ENCODE measurements around the gene VPS13C.

VPS13C gene, protein sequence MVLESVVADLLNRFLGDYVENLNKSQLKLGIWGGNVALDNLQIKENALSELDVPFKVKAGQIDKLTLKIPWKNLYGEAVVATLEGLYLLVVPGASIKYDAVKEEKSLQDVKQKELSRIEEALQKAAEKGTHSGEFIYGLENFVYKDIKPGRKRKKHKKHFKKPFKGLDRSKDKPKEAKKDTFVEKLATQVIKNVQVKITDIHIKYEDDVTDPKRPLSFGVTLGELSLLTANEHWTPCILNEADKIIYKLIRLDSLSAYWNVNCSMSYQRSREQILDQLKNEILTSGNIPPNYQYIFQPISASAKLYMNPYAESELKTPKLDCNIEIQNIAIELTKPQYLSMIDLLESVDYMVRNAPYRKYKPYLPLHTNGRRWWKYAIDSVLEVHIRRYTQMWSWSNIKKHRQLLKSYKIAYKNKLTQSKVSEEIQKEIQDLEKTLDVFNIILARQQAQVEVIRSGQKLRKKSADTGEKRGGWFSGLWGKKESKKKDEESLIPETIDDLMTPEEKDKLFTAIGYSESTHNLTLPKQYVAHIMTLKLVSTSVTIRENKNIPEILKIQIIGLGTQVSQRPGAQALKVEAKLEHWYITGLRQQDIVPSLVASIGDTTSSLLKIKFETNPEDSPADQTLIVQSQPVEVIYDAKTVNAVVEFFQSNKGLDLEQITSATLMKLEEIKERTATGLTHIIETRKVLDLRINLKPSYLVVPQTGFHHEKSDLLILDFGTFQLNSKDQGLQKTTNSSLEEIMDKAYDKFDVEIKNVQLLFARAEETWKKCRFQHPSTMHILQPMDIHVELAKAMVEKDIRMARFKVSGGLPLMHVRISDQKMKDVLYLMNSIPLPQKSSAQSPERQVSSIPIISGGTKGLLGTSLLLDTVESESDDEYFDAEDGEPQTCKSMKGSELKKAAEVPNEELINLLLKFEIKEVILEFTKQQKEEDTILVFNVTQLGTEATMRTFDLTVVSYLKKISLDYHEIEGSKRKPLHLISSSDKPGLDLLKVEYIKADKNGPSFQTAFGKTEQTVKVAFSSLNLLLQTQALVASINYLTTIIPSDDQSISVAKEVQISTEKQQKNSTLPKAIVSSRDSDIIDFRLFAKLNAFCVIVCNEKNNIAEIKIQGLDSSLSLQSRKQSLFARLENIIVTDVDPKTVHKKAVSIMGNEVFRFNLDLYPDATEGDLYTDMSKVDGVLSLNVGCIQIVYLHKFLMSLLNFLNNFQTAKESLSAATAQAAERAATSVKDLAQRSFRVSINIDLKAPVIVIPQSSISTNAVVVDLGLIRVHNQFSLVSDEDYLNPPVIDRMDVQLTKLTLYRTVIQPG (N-terminal part only)

DNA sequence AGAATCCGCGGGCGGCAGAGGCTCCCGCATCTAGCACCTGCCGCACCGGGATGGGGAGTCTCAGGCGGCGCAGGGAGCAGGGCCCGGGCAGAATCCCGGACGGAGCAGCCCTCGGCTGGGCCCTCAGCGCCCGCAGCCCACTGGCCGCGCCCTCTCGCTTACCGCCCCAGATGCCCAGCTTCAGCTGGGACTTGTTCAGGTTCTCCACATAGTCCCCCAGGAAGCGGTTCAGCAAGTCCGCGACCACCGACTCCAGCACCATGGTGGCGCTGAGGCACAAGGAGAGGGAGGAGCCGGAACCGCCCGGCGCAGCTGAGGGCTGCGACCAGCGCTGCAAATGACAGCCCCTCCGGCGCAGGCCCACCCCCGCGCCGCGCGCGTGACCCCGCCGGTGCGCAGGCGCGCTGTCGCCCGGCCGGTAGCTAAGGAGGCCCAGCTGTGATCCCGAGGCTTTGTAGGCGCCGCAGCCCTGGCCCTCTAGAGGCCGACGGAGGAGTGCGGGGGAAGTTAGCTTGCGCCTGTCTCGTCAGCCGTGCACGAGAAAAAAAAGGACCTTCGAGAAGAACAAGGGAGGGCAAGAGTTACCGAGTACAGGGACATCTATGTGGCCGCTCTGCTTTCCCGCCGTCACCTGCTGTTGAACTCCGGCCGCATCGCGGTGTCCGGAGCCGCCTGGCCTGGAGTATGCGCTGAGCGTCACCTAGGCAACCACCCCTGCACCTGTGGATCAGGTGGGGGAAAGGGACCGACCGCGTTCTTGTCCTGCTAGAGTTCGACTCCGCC is at the start of gene VPS13C:
Gene VPS13C (minus strand): TSS at position 335 of the 783 bp plus-strand sequence. CDS start 73 bp downstream, at position 262.
- peak; percentile 77 to 87 (median 80) for DNase-seq (ENCODE audit: low read depth in 2 of 3, low spot score in 1 of 3)

DNA sequence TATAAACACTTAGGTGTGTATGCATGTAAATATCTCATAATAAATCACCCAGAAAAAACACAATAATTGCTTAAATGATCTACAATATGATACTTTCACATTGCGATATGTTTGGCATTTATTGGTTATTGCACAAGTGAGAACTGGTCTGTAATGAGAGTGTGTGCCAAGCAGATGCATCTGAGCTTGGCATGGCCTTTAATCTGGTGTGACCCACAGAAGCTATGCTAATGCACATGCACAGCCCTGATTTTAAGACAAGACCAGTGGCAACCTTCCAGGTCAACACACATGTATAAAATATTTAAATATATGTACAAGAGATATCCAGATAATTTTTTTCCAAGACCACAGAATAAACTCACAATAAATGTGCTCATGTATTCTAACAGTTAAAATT is 49.2 kb upstream of the VPS13C start:
- no peak for DNase-seq (ENCODE audit: low read depth in 2 of 3, low spot score in 1 of 3)

DNA sequence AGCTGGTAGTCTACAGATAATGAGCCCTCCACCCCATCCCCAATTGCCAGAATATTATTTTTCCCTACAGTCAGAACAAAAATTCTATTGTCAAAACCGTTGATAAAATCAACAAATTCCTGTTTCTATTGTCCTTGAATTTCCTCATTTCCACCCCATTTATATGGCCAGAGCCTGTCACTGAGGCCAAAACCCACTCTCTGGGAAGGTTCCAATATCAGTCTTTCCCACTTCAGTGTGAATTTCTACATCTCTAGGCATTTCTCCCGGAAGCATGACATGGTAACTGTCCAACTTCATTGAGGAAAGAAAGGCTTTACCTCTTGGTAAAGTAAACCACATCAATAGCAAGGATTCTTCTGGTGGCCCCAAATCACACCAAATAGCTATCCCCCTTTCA is 48.2 kb upstream of the VPS13C start:
- DNase-seq (ENCODE audit: low read depth in 2 of 3, low spot score in 1 of 3), result no peak

DNA sequence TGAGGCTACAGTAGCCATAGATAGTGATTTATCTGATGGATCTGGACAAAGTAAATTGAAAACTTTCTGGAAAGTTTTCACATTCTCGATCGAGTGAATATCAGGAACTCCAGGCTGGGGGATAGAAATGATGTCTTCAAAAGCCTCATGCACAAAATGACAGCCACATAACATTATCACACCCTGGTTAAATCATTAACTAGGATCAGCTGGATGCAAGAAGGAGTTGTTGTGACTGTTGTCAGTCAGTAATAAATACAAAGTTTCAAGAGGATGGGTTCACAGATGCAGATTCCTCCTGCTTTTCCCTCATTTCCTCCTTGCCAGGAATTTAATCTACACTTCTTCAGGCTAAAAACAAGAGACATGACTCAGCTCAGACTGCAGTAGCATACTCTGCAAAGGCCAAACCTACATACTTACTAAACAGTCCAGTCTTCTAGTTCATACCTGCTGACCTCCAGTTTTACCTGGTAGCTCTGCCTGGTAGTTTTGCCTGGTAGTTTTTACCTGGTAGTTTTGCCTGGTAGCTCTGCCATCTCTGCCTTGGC is 47.4 kb upstream of the VPS13C start:
- DNase-seq (ENCODE audit: low read depth in 2 of 3, low spot score in 1 of 3), result no peak

DNA sequence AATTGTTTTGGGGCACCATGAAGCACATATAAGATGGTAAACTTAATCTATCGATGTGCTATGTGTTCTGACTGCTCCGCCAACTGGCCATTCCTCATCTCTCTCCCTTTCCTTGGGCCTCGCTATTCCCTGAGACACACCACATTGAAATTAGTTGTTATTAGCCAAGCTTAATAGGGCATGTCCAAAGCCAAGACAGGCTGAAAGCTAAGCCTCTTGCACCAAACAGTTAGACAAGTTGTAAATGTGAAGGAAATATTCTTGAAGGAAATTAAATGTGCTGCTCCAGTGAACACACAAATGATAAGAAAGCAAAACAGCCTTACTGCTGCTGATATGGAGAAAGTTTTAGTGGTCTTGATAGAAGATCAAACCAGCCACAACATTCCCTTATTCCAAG is 45.8 kb upstream of the VPS13C start:
- DNase-seq (ENCODE audit: low read depth in 2 of 3, low spot score in 1 of 3), result no peak

DNA sequence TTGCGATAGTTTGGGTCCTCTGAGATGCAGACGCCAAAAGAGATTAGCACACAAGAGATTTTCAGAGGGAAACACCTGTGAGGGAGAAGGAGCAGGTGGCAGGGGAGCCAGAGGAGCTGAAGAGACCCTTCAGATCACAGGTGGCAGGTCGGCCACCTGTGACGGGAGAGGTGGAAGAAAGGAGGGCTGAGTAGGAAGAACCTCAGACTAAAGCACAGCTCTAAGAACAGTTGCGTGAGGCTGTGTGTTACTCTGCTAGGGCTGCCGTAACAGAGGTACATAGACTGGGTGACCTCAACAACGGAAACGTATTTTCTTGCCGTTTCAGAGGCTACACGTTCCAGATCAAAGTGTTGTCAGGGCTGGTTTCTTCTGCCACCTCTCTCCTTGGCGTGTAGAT is 45.0 kb upstream of the VPS13C start:
- DNase-seq (ENCODE audit: low read depth in 2 of 3, low spot score in 1 of 3), result no peak

DNA sequence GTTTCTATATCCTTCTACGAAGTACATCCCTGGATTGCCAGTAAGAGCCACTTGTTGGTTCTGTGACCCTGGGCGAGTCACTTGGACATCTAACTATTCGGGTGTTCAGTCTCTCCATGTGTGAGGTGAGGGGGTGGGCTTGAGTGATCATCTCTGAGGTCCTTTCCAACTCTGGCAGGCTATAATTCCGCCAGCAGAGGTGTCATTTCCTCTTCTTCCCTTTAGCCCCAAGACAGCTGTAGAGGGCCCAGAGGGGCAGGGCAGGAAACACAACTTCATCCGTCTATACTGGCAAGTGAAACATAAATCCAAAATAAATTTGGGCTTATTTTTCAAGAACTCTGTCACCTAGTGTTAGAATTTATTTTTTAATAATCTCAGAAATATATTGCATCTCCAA is 44.6 kb upstream of the VPS13C start:
- no peak for DNase-seq (ENCODE audit: low read depth in 2 of 3, low spot score in 1 of 3)

DNA sequence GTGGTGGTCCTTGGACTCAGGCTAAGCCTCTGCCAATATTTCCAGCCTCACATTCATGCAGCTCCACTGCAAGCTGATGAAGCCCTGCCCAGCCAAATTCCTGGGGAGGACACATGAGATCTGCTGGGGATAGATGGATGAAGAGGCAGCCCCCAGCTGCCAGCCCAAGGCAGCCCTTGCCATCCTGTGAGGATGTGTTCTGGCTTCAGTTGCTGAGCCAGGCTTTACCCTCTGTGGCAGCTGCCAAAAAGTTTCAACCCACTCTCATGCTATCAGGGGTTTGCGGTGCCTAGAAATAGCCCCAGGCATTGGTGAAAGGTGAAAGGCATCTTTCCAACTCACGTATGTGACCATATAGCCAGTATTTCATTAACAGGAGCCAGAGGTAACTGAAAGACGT is 44.2 kb upstream of the VPS13C start:
- DNase-seq (ENCODE audit: low read depth in 2 of 3, low spot score in 1 of 3), result no peak

DNA sequence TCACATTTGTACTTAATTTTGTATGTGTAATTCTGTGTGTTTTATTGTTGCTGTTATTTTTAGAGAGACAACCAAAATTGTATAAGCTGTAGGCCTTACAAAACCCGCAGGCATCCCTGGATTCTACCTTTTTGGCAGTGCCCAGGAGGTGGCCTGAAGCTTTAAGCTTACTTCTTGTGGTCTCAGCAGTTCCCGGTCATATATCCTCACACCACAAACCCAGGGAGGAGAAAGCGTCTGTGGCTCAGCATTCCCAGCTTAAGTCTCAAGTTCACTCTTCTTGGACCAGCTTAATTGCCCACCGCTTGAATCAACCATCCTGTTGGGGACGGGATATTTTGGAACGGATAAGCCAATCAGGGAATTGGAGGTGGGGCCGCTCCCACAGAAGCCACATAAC is 43.2 kb upstream of the VPS13C start:
- DNase-seq (ENCODE audit: low read depth in 2 of 3, low spot score in 1 of 3), result no peak

DNA sequence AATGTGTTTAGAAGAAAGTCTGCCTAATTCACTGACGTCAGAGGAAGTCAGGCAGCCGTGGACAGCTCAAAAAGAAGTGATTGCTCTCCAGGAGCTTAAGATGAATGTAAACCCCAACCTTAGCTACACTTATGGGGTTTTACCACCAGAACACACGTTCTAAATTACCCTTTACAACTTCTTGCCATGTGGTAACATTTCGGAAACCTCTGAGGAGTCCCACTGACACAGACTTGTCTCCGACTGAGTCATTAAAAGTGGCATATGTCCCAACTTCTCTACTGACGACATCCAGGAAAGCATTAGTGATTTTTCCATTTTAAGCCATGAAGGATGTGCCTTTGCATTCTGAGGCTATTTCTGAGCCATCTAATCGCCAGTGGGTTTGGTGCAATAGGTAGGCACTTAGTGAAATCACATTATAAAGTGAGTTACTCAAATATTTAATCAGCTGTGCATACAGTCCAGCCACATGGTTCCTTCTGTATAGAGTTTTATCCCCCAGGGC is 38.9 kb upstream of the VPS13C start:
- DNase-seq (ENCODE audit: low read depth in 2 of 3, low spot score in 1 of 3), result no peak

DNA sequence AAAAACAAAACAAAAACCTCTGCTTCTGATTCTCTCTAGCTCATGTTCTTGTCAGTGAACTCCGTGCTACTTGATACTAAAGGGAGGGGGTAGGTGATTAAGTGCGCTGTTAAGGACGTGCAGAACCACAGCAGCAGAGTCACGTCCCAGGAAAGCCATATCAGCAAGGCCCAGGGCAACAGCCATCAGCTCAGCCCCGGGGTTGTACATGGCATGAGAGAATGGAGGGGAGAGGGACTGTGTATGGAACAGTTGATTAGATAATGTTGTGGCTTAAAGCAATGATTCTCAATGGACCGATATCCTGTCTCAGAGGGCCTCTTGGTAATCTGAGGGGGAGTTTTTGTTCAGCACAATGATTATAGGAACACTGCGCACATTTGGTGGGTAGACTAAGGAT is 34.1 kb upstream of the VPS13C start:
- no peak for DNase-seq (ENCODE audit: low read depth in 2 of 3, low spot score in 1 of 3)

DNA sequence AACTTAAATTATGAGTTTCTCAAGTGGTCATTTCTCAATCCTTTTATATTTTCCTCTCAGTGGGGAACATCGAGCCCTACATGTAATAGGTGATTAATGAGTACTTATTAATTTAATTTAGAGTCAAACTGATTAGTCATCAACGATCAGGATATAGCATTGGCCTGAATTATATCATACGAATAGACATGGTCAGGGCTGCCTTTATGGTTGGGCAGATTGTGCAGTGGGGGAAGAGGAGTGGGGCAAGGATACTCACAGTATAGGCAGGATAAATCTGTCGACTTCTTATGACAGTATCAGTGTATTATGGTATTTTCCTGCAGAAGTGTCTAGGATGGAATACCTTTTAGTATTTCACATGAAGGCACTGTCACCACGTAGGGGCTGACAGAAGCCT is 33.6 kb upstream of the VPS13C start:
- DNase-seq (ENCODE audit: low read depth in 2 of 3, low spot score in 1 of 3), result no peak

DNA sequence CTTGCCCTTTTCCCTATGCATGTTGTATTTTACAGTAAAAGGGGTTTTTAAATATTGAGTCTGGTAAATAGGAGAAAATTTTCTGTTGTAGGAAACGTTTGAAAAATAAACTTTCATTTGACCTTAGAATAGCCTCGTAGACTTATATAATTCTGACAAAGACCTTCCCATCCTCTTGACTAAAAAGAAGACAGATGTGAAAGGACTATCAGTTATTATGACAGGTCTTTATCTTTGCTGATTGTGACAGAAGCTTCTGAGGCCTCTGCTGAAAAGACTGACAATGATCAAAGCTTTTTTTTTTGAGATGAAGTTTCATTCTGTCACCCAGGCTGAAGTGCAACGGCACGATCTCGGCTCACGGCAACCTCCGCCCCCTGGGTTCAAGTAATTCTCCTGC is 30.7 kb upstream of the VPS13C start:
- no peak for DNase-seq (ENCODE audit: low read depth in 2 of 3, low spot score in 1 of 3)

DNA sequence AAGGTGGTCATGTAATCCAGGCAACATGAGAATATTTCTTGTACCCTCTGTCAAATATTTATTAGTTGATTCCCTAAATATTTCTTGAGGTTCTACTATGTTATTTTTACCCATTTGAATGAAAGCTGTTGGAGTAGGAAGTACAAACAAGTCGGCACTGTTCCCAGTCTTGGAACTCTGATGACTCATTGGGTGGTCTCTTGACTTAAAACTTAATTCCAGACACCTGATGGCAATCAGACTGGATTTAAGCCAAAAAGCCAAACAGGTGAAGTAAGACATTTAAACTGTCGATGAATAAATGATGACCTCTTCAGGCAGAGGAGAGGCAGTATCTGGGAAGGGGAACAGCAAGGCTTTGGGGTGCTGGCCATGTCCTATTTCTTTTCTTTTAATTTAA is 29.4 kb upstream of the VPS13C start:
- DNase-seq (ENCODE audit: low read depth in 2 of 3, low spot score in 1 of 3), result no peak

DNA sequence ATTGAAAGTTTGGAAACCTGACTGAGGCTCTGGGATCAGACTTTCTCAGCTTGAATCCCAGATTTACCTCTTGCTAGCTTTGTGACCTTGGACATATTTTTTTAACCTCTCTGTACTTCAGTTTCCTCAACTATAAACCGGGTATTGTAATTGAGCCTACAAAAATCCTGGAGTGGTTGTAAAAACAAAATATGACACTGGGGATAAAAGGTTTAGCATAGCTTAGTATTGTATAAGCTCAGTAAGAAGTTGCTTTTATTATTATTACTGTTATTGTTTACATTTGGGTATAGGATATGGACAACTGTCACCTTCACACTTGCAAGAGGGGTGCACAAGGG is 28.1 kb upstream of the VPS13C start:
- no peak for DNase-seq (ENCODE audit: low read depth in 2 of 3, low spot score in 1 of 3)

DNA sequence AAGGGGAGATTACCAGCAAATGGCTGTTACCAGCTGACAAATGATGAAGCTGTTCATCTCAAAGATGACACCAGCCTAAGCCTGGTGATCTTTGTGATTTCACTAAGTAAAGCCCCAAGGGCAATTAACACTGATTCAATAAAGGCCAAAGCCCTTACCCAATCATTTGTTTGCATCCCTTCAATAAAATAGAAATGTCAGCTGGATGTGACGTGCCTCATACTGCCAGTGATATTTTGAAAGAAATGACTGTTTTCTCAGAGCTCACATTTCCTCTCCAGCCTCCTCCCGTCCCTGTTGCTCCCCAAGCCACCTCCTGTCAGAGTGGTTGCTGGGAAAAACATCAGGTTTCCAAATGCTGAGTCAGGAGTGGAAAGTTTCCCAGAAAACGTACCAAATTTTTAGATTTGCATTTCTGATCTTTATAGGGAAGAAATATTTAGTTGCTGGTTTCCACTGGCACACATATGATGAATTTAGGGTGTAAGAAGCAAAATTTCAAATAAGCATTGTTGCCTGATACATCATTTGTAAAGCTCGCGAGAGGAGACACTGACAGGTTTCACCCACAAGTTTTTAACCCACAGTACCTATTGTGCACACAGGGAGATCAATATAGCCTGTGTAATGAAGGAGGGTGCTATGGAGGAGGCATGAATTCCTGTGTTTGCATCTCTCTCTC is 27.6 kb upstream of the VPS13C start:
- DNase-seq (ENCODE audit: low read depth in 2 of 3, low spot score in 1 of 3), result no peak

DNA sequence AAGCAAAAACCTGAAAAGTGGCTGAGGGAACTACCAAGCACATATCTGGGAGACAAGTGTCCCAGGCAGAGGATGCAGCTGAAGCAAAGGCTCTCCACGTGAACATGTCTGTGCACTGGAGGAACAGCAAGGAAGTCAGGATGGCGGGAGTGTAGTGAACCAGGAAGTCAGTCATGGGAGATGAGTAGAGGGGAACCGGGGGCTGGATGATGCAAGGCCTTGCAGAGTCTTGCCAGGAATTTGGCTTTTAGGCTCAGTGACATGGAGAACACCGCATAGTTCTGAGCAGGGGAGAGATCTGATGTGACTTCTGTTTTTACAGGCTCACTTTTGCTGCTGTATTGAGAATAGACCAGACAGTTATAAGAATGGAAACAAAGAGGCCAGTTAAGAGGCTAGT is 25.5 kb upstream of the VPS13C start:
- DNase-seq (ENCODE audit: low read depth in 2 of 3, low spot score in 1 of 3), result no peak

DNA sequence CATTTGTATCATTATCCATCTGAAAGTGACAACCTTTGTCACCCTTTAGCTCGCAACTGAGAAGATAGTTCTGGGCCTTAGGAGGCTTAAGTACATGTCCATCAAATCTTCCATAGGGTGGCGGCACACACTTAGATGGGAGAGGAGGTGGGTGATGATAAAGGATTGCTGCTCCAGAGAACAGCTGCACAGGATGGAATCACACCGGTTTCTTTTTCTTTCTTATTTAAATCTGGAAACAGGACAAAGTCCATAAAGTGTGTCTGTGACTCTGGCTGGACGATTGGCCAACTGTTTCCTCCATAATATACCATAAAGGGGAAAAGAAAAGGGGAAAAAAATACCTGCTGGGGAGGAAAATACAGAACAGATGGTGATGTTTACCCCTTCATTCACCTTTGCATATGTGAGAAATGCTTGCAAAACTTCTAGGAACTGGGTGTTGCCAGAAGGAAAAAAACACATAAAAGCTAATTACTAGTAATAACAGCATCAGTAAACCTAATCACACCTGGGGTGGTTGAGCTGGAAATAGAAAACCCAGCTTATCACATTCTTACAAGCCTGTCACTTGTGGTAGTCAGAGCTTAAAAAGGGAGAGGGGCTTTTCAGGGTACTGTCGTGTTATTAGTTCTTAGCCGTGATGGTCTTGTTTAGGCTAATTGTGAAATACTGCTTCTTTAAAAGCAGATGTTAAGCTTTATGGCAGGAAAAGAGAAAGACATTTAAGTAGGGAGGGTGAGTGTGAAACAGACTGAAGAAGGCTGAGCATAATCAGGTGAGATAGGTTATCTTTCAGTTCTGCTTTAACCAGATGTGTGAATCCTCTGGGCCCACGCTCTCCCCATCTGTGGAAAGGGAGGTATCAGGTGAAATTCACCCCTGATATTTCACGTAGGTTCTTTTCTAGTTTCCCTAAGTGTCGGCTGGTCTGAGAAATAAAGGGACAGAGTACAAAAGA is 23.2 kb upstream of the VPS13C start:
- DNase-seq (ENCODE audit: low read depth in 2 of 3, low spot score in 1 of 3), result no peak

DNA sequence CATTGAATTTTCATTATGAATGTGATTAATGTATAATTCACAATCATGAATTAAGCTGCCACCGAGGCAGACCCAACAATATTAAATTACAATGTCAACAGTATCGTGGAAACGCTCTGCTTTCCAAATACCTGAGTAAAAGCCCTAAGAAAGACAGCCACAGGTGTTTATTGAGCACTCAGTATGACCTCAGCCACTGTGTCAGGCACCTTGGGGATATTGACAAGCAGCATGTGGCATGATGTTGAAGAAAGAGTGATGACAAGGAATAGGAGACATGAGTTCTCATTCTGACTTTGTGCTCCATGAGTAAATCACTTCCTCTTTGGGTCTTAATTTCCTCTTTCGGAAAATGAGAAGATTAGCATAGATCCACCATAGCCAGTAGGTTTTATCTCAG is 19.3 kb upstream of the VPS13C start:
- no peak for DNase-seq (ENCODE audit: low read depth in 2 of 3, low spot score in 1 of 3)

Measured in stimulated activated CD4-positive, alpha-beta T cell treated with anti-CD3 and anti-CD28 coated beads, Interleukin-12 subunit alpha, Interleukin-12 subunit beta, amount 100 ng/mL, for 48 hours (primary cell).